OCI-LY3 (cell line): ENCODE data around the gene TMEM119.

ENCODE experiments used
- EZH2phosphoT487 ChIP-seq: fragments of 200-600 bp; shearing (Covaris generic); IDR thresholded peaks from 2 replicates; pipeline ENCODE4 v1.6.1; 2018; ENCODE audit warnings: antibody characterized with exemption, mixed run types, low read depth
- TF ChIP-seq, protein P1 (sequence below): fragments of 200-600, 300-600 bp; sonication (generic); IDR thresholded peaks from 2 replicates; pipeline ENCODE4 v1.5.1; 2014; ENCODE audit warnings: antibody characterized with exemption, low read length, low read depth

DNA sequence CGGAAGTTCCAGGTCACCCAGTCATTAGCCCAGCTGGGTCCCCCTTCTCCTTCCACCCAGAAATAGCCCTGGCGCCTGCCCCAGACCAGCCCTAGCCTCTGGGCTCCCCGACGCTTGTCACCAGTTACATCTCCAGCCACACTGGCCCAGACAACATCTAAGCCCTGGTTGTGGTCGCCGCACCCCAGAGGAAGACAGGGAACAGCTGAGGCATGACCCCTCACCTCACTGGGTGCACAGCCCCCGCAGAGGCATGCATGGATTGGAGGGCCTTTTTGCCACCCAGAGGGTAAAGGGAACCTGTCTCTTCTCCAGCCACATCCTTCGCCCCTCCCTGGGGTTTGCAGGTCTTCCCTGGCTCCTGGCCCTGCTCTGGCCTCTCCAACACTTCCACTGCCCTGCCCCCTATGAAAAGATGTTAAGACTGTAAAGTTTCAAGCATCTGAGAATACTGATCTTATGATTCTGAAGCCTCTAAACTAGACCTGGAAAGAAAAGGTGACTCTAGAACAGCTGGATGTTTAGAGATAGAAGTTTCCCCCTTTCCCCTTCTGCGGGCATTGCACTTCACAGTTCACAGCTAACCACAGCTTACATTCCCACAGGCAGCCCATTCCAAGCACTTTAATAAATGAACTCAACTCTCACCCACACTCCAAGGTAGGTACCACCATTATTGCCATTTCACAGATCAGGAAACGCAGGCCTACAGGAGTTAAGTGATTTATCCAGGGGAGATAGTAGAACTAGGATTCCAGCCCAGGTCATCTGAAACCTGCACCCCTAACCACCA is 14.7 kb downstream of the TMEM119 start:
- TF ChIP-seq, protein P1, sequence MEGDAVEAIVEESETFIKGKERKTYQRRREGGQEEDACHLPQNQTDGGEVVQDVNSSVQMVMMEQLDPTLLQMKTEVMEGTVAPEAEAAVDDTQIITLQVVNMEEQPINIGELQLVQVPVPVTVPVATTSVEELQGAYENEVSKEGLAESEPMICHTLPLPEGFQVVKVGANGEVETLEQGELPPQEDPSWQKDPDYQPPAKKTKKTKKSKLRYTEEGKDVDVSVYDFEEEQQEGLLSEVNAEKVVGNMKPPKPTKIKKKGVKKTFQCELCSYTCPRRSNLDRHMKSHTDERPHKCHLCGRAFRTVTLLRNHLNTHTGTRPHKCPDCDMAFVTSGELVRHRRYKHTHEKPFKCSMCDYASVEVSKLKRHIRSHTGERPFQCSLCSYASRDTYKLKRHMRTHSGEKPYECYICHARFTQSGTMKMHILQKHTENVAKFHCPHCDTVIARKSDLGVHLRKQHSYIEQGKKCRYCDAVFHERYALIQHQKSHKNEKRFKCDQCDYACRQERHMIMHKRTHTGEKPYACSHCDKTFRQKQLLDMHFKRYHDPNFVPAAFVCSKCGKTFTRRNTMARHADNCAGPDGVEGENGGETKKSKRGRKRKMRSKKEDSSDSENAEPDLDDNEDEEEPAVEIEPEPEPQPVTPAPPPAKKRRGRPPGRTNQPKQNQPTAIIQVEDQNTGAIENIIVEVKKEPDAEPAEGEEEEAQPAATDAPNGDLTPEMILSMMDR = no peak
- no peak for TF ChIP-seq EZH2phosphoT487
